Tibial nerve (tissue), 4 donors: Measurements from ENCODE around the gene CPXM2. TPM values are rescaled to one million over a fixed set of nuclear protein-coding genes. Genes with fewer than 3 reads are reported as not detected.
"Not testable (repeated sequence)": the region's sequence is repeated elsewhere in the genome, so short reads cannot be mapped to it uniquely, and the experiment has no call there.

Experiments
- DNase-seq, 2 donors: peaks; one replicate each; pipeline ENCODE4 v3.0.0-alpha.2; 2019; ENCODE audit warnings: low spot score in 2 of 2
- H3K27ac ChIP-seq, 4 donors: fragments of 200-600 bp; sonication (generic) in 3 of 4; one replicate each; pipeline ENCODE4 v1.5.1; 2017 to 2019; ENCODE audit warnings: mild to moderate bottlenecking in 1 of 4
- H3K27me3 ChIP-seq, 2 donors: fragments of 200-600 bp; sonication (generic) in 1 of 2; one replicate each; pipeline versions ENCODE4 v1.5.1 to v1.6.0; 2017 to 2019
- H3K36me3 ChIP-seq, 3 donors: fragments of 200-600 bp; sonication (generic); one replicate each; pipeline ENCODE4 v1.5.1; 2018 to 2019
- H3K4me1 ChIP-seq, 4 donors: fragments of 200-600 bp; sonication (generic) in 3 of 4; one replicate each; pipeline ENCODE4 v1.5.1; 2017 to 2019
- H3K4me3 ChIP-seq, 4 donors: fragments of 200-600 bp; sonication (generic) in 3 of 4; one replicate each; pipeline ENCODE4 v1.5.1; 2017 to 2019; ENCODE audit warnings: mild to moderate bottlenecking in 1 of 4, moderate library complexity in 1 of 4
- H3K9me3 ChIP-seq, 4 donors: fragments of 200-600 bp; sonication (generic) in 3 of 4; one replicate each; pipeline ENCODE4 v1.5.1; 2017 to 2019
- CTCF ChIP-seq, 5 experiments: fragments of 200-600 bp in 3 of 5; fragments of 450-650 bp in 2 of 5; sonication (generic) in 3 of 5; IDR thresholded peaks; one replicate each; pipeline ENCODE4 v1.5.1; 2016 to 2019; ENCODE audit warnings: antibody characterized with exemption in 5 of 5, mild to moderate bottlenecking in 3 of 5, moderate library complexity in 2 of 5
- EP300 ChIP-seq, 2 donors: sonication (generic); formaldehyde crosslinking; IDR thresholded peaks; one replicate each; pipeline ENCODE4 v1.6.1; 2017; ENCODE audit warnings: antibody characterized with exemption in 2 of 2, mild to moderate bottlenecking in 1 of 2
- POLR2A ChIP-seq, 2 donors: fragments of 450-650 bp; IDR thresholded peaks; one replicate each; pipeline ENCODE4 v1.6.1; 2017; ENCODE audit warnings: antibody characterized with exemption in 2 of 2, mild to moderate bottlenecking in 2 of 2, moderate library complexity in 2 of 2
- WGBS, 2 donors: methylation state at CpG; one replicate each; pipeline ENCODE4 v1.1.5; 2018; 5-methylcytosine and 5-hydroxymethylcytosine counted together
- total RNA-seq, 4 donors: library from RNA; depleted of rRNA; stranded (reverse); fragments of >200 nt; gene quantifications; one replicate each; pipeline ENCODE4 v1.1.0, GENCODE V29; 2016

Gene CPXM2
- total RNA-seq, 4 donors from 2014 or later, result 26.8 to 74.3 (median 37.8) TPM

- no peaks in the 10 kb centered on the region for H3K27me3 ChIP-seq
- no peak overlapping the region for H3K27ac ChIP-seq
- no peaks in the 10 kb centered on the region for H3K9me3 ChIP-seq
- WGBS, 2 donors, result 37 to 41% methylated on average over 13 of the region's 13 CpGs
- no peaks in the 10 kb centered on the region for H3K36me3 ChIP-seq
- H3K4me3 ChIP-seq, result no peak overlapping the region
- TF ChIP-seq CTCF (IDR thresholded peaks at IDR 0.05), result no peak
- TF ChIP-seq POLR2A (IDR thresholded peaks at IDR 0.05), result no peak
- no peak for TF ChIP-seq EP300 (IDR thresholded peaks at IDR 0.05)
- DNase-seq, result no peak
- peaks cover 0 to 7% (median 2%) of the 10 kb centered on the region in 4 donors for H3K4me1 ChIP-seq
These were observed 148.0 kb downstream of the CPXM2 start for GRCh38 chr10:123743441-123744223.

GRCh38 chr10:123742751-123743440 is 148.7 kb downstream of the CPXM2 start:
- Histone ChIP-seq H3K4me3 (no peak overlapping the region), H3K4me1 (peaks cover 0 to 7% (median 2%) of the 10 kb centered on the region in 4 donors), H3K36me3 (no peaks in the 10 kb centered on the region), H3K27ac (no peak overlapping the region), H3K9me3 (no peaks in the 10 kb centered on the region), H3K27me3 (no peaks in the 10 kb centered on the region)
- TF ChIP-seq POLR2A (IDR thresholded peaks at IDR 0.05), result no peak
- no peak for TF ChIP-seq CTCF (IDR thresholded peaks at IDR 0.05)
- TF ChIP-seq EP300 (IDR thresholded peaks at IDR 0.05), result no peak
- DNase-seq, result no peak
- WGBS, 2 donors, result 59% methylated on average over 10 of the region's 10 CpGs

- TF ChIP-seq POLR2A (IDR thresholded peaks at IDR 0.05), result no peak
- TF ChIP-seq EP300 (IDR thresholded peaks at IDR 0.05), result no peak
- no peak for TF ChIP-seq CTCF (IDR thresholded peaks at IDR 0.05)
- WGBS, 2 donors, result 89 to 93% methylated on average over 5 of the region's 5 CpGs
These were observed 149.9 kb downstream of the CPXM2 start for GRCh38 chr10:123741711-123742110.

GRCh38 chr10:123741146-123741545 is 150.5 kb downstream of the CPXM2 start:
- Histone ChIP-seq H3K27ac (no peak overlapping the region), H3K4me3 (no peak overlapping the region), H3K36me3 (no peaks in the 10 kb centered on the region), H3K27me3 (no peaks in the 10 kb centered on the region), H3K4me1 (no peaks in the 10 kb centered on the region), H3K9me3 (peaks cover 0 to 4% (median 0%) of the 10 kb centered on the region in 4 donors)
- no peak for DNase-seq
- no peak for TF ChIP-seq EP300 (IDR thresholded peaks at IDR 0.05)
- no peak for TF ChIP-seq CTCF (IDR thresholded peaks at IDR 0.05)
- no peak for TF ChIP-seq POLR2A (IDR thresholded peaks at IDR 0.05)
- 79 to 84% methylated on average over 7 of the region's 7 CpGs for WGBS, 2 donors

More at GRCh38 chr10:123741711-123742110, 149.9 kb downstream of the CPXM2 start:
- H3K4me3 ChIP-seq, result no peak overlapping the region
- DNase-seq, result no peak
- peaks cover 0 to 5% (median 1%) of the 10 kb centered on the region in 4 donors for H3K4me1 ChIP-seq
- H3K27me3 ChIP-seq, result no peaks in the 10 kb centered on the region
- peaks cover 0 to 4% (median 0%) of the 10 kb centered on the region in 4 donors for H3K9me3 ChIP-seq
- no peaks in the 10 kb centered on the region for H3K36me3 ChIP-seq
- no peak overlapping the region for H3K27ac ChIP-seq

GRCh38 chr10:123736917-123737316 is 154.7 kb downstream of the CPXM2 start:
- H3K27ac ChIP-seq, H3K27me3 ChIP-seq, H3K36me3 ChIP-seq, DNase-seq, H3K4me3 ChIP-seq, H3K4me1 ChIP-seq: not testable (repeated sequence)
- H3K9me3 ChIP-seq, result peaks cover 0 to 15% (median 0%) of the 10 kb centered on the region in 4 donors
- WGBS, 2 donors, result 57 to 93% methylated on average over 4 of the region's 4 CpGs
